Mucosa of gallbladder (tissue), 1 donor: ENCODE measurements around the gene GPAT3. TPM values are rescaled to one million over a fixed set of nuclear protein-coding genes. Genes with fewer than 3 reads are reported as not detected.
A peak's percentile ranks its signal among the peaks of the same experiment; 100 is the strongest.
"Not testable (repeated sequence)": the region's sequence is repeated elsewhere in the genome, so short reads cannot be mapped to it uniquely, and the experiment has no call there.

Experiments used
- DNase-seq: peaks from one replicate; pipeline ENCODE4 v3.0.0-alpha.2; 2020; ENCODE audit warnings: low spot score
- total RNA-seq: library from RNA; stranded (reverse); gene quantifications from one replicate; pipeline ENCODE4 v1.2.1, GENCODE V29; 2021
- donor health status: DM: no; HTN: no; CAD: no.

The GPAT3 gene
- total RNA-seq, result 11.2 TPM

DNA sequence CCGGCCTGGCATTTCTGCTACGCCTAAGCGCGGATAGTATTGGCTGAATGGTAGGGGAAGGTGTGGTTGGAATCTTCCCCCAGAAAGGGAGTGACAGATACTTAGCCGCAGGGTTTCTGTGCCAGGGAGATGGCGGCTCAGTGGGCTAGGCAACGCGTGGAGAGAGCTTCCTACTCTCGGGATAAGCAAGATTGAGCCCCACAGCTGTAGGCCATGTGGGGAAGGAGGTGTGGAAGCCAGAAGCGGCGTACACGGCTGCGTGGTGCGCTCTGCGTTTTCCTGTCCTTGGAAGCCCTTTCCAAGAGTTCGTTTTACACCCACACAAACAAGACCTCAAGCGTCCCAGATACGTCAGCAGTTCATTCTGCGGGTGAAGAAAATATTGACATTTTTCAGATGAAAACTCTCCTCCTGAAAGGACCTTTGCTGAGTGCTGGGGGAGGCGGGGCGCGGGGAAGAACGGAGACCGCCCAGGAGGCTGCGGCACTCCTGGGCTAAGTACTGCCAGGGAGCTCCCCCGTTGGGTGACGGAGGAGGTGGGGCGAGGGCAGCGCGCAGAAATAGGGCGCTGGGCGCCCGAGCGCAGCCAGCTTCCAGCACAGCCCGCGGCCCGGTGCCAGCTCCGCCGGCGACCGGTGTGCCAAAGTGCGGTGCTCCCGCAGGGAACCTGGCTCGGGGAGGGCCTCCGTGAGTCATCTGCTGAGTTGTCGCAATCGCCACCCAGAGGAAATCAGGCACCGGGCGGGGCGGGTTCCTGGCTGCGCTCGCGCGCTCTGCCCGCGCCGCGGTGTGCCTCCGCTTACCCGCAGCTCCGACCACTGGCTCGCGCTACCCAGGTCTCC, at the start of gene GPAT3:
TSS of gene GPAT3 (plus strand) at position 589 of the 842 bp plus-strand sequence. CDS start 515 bp downstream, outside the sequence.
- DNase-seq, result peak; percentile 86

DNA sequence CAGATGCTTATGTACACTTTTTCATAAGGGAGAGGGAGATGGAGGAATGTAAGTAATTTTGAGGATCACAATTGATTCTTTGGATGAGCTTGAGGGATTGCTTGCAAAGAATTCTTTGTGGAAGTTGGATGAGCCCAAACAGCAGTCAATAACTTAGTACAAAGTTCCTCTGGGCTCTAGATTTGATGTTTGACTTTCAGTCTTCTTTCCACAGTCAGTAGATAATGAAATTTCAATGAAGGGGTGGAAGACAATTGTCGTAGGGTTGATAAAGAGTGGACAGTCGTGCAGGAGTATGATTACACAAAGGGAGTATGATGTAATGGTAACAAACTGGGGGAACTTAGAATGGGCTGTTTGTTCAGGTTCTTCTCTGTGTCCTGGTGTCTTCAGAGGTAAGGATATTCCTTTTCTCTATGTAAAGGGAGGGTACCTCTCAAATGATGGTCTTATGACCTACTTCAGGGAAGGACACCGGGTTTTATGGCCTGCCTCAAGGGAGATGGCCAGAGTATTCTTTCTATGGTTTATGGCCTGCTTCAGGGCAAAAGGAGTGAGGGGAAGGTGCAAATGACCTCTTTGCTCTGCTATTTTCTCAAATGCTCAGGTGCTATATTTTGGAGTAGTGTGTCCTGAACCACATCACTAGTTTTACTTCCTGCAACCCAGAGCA, 49.3 kb upstream of the GPAT3 start:
- DNase-seq, result no peak

DNA sequence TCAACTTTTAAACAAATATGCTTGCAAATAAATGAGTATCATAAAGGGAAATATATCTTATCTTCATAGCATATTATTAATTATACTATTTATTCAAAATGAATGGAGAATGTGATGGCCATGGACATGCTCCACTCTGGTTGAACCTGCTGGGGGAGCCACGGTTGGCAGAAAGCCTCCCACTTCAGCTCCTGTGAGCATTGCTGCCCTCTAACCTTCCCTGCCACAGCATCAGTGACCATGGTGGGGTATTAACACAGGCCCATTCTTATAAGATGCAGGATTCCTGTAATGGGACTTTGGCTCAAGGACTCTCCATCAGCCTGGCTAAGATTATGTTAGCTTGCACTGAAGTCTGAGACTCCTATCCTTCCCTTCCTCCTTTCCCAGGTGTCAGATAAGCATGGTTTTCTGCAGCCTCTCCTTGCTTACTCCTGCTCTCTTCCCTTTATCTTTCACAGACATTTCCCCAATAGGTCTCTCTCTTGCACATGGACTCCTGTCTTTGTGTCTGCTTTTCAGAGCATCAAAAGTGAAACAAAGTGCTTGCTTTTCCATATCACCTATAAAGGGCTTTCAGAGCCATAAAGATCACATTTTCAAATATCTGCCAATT, 46.1 kb upstream of the GPAT3 start:
- DNase-seq, result no peak

DNA sequence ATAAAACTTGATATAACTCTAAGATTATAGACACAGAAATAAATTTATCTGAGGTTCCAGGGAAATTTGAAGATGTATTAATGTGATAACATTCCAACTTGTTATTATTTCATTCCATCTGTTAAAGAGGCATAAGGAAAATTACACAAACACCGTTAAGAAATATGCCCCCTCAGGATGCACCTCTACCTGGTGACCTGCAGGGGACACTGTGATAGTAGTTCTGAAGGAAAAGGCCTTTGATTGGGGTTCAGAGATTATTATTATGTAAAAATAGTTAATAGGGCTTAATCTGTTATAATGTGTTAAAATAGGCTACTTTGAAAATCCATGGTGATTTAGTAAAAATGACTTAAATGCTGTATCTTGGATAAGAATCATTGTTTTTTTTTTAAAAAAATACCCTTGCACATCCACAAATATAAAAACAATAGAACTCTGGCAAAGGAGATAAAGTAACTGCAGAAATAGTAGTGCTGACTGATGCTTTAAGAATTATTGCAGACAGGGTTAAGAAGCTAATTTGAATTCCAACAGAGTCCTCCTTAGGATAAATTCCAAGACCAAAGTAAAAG, 44.9 kb upstream of the GPAT3 start:
- DNase-seq, result no peak

DNA sequence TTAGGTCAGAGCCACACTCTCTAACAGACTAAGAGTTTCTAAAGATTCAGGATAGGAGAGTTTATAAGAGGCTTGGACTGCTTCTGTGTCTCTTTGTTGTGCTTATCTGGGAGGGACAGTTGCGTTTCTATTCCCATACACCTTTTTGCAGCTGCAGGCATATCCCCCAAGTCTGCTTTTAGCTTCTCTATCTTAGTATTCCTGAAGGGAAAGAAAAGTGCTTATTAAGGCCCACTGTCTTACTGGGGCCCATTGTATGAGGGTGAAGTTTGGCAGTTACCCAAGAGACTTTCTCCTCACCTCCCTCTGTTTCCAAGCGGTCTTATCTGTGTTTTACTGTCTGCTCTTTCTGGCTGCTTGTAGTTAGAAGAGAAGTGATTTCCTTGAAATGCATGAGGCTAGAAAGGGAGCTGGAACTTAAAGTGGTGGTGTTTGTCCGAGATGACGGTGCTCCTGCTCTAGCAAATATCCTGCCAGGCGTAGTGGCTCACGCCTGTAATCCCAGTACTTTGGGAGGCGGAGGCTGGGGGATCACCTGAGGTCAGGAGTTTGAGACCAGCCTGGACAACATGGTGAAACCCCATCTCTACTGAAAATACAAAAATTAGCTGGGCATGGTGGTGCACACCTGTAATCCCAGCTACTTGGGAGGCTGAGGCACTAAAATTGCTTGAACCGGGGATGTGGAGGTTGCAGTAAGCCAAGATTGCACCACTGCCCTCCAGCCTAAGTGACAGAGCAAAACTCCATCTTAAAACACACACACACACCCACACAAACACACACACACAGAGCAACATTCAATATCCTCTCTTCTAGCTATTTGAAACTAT, 39.6 kb upstream of the GPAT3 start:
- not testable (repeated sequence) for DNase-seq

DNA sequence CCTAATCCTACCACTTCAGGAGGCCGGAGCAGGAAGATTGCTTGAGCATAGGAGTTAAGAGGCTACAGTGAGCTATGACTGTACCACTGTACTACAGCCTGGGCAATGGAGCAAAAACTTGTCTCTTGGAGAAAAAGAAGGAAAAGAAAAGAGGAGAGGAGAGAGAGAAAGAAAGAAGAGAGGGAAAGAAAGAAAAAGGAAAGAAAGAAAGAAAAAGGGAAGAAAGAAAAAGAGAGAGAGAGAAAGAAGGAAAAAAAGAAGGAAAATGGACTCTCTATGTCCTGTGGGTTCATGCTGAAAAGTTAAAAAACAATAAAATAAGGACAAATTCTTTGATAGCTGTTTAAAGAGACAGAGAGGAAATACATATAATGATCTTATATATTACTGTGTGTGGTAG, 37.7 kb upstream of the GPAT3 start:
- no peak for DNase-seq

DNA sequence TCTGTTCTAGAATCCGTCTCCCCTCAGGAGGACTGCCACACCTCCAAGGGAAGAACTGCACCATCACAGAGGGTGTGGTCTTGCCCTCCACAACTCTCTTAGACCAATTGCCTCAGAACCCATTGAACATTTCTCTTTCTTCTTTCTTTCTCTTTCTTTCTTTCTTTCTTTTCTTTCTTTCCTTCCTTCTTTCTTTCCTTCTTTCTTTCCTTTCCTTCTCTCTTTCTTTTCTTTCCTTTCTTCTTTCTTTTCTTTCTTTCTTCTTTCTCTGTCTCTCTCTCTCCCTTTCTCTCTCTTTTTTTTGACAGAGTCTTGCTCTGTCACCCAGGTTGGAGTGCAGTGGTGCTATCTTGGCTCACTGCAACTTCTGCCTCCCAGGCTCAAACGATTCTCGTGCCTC, 34.2 kb upstream of the GPAT3 start:
- not testable (repeated sequence) for DNase-seq

DNA sequence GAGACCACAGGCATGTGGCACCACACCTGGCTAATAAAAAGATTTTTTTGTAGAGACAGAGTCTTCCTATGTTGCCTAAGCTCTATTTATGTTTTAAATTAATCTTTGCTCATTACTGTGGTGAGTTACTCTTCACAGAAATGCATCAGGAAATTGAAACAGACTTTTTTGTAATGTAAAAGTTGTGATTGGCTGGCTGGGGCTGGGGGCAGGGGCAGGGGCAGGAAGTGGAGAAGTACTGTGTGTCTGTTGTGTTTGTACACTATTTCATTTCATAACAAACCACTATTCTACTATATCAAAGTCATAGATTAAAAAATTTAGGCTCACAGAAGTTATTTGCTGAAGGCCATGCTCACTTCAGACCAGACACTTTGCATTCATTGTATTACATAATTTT, 31.9 kb upstream of the GPAT3 start:
- no peak for DNase-seq

DNA sequence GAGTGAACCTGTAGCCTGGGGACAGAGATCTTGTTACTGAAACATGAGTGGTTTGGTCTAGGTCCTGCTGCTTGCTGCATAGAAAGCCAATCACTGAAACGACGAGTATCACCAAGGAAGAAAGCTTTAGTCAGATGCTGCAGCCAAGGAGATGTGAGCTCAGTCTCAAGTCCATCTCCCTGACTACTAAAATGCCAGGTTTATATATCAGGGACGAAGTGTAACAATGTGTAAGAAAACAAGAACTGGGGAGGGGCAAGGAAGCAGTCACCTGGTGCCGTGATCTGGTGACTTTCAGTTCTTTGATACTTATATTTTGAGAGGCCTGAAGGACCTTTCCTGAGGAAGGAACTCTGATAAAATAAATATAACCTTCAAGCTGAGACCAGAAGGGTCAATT, 31.4 kb upstream of the GPAT3 start:
- no peak for DNase-seq

DNA sequence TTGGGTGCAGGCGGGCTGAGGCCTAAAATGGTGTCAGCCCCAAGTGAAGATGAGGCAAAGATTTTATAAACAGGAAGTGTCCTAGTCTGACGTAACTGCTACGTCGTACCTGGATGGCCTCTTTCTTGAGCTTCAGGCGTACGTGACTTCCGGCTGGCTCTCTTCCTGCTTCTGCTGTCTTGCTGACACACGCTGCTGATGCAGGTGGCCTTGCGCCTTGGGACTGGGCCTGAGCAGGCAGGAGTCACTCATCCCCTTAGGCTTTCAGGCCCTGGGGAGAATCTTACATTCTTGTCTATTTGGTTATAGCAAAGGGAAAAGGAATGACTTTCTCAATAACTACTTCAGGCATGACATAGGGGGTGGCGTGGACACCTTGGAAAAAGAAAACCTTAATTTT, 30.9 kb upstream of the GPAT3 start:
- no peak for DNase-seq

DNA sequence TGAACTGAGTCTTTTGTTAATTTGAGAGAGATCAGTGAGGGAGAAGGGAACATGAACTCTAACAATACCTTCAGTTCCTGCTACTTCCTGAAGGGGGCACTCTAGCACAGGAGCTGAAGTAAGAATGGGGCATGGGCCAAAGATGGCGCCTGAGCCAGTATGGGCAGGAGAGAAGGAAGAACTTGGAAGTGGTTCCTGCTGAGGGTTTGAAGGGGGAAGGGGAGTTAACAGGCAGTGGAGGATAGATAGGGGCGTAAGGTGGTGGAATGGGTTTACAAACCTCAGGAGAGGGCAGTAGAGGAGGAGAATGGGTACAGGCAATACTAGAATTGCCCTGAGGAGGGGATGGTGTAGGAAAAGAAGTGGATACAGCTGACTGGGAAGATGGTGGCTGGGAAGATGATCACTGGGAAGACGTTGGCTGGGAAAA, 26.7 kb upstream of the GPAT3 start:
- peak; percentile 69 for DNase-seq

DNA sequence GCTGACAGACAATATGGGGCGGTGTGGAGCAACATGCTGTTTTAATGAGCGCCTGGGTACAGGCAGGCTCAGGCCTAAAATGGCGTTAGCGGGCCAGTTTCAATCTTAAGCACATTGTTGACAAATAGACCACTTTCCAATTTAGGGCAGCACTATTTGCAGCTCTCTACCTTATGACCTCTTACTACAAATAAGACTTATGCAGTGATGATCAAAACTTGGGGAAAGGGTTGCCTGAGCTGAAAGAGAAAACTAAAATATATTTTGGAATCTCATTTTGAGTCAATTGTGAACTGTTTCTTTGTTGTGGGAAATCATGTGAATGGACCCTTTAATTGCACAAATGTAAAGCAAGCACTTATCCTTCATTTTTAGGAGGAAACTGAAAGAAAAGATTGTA, 25.5 kb upstream of the GPAT3 start:
- no peak for DNase-seq

DNA sequence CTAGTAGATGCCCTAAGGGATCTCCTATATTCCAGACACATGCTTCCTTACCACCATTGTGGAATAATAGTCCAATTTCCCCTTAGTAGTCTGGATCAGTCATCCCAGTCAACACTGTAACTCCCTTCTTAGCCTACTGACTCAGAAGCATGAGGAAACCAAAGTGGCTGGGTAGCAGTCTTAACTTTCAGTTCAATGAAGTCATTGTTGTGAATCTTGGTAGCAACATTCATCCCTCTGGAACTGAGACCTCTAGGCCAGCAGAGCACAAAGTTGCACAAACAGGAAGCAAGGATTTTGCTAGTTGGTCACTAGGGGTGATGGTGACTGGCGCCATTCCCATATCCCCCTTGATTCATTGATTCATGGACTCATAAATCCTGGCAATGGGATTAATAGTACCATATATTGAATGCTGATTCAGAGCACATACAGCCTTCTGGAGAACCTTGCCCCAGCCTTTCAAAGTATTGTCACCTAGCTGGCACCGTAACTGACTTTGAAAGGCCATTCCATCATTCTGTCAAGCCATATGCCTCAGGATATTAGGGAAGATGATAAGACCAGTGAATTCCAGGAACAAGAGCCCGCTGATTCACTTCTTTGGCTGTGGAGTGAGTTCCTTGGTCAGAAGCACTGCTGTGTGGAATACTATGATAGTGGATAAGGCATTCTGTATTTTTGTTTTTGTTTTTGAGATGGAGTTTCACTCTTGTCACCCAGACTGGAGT, 19.7 kb upstream of the GPAT3 start:
- DNase-seq, result no peak

DNA sequence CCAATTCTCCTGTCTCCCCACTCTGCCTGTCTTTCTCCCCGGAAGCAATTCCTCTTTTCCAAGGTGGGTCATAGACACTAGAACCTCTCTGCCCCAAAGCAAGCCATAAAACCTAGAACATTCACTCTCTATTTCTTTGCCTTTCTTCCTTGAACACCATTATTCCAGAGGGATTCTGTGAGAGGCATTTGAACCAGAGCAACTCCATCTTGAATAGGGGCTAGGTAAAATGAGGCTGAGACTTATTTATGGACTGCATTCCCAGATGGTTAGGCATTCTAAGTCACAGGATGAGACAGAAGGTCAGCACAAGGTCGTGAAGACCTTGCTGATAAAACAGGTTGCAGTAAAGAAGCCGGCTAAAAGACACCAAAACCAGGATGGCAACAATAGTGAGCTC, 13.7 kb upstream of the GPAT3 start:
- no peak for DNase-seq

DNA sequence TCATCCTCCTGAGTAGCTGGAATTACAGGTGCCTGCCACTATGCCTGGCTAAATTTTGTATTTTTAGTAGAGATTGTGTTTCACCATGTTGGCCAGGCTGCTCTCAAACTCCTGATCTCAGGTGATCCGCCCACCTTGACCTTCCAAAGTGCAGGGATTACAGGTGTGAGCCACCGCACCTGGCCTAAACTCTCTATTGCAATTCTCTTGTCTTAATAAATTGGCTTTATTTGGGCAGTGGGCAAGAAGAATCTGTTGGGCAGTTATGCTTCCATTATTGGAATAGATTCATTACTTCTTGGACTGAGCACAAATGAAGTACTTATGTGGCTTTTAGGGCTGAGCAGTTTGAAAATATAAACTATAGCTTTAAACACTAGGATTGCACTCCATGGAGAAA, 8.2 kb upstream of the GPAT3 start:
- DNase-seq, result no peak

DNA sequence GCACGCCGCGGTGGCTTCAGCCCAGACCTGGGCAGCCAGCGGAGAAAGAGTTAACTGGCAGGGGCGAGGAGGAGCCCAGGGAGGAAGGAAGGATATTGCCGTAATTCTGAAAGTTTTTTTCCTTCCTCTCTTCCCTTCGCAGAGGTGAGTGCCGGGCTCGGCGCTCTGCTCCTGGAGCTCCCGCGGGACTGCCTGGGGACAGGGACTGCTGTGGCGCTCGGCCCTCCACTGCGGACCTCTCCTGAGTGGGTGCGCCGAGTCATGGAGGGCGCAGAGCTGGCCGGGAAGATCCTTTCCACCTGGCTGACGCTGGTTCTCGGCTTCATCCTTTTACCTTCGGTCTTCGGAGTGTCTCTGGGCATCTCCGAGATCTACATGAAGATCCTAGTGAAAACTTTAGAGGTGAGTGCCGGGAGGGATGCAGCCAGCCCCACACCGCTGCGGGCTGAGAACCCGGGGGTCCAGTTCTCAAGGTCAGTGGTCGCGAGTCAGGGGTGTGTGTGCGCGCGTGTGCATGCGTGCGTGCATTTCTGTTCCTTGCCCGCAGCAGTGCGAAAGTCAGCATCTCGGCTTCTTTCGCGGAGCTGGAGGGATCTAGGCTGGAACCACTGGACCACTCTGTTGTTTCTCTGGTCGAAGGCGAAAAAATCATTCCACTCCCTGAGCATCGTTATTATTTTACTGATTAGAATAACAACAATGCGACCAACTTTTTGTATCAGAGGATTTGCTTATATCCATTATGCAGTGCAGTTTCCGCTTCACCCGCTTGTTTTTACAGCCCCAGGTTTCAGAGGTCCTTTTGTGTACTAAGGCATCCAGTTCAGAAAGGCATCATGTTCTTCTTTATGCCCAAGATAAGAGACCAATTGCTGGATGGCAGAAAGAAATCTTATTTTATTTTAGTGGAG, 709 bp downstream of the GPAT3 start:
- no peak for DNase-seq

DNA sequence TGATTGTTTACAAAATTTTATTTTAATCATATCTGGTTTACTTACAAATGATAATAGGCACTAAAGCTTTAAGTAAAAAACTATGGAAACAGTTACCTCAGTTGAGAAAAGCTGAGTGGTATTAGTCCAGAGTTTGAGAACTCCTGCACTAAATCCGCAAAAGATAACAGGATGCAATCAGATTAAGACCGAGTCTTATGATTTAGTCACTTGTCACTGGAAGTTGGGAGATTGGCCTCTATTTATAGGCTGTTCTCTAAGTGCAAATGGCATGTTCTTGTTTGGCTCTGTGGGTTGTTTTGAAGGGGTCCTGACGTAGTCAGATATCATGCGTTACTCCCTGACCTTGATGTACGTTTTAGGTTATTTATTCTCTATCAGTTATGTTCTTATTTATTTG, 6.3 kb downstream of the GPAT3 start:
- no peak for DNase-seq

DNA sequence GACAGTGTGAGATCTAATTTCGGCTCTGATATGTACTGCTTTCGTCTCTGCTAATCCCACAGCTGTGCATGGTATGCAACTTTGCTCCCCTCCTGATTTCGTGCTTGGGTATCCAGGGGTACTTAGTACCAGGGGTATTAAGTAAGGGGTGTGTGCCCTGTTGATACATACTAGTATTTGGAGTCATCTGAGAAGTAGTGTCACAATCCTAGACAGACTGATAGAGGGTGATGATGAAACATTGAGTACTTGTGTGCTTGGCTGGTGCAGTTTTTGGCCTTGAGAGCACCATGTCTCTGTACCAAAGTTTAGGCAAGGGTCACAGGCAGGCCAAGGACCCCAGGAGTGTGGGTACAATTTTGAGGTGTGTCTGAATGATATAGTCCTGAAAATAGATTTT, 10.9 kb downstream of the GPAT3 start:
- no peak for DNase-seq

DNA sequence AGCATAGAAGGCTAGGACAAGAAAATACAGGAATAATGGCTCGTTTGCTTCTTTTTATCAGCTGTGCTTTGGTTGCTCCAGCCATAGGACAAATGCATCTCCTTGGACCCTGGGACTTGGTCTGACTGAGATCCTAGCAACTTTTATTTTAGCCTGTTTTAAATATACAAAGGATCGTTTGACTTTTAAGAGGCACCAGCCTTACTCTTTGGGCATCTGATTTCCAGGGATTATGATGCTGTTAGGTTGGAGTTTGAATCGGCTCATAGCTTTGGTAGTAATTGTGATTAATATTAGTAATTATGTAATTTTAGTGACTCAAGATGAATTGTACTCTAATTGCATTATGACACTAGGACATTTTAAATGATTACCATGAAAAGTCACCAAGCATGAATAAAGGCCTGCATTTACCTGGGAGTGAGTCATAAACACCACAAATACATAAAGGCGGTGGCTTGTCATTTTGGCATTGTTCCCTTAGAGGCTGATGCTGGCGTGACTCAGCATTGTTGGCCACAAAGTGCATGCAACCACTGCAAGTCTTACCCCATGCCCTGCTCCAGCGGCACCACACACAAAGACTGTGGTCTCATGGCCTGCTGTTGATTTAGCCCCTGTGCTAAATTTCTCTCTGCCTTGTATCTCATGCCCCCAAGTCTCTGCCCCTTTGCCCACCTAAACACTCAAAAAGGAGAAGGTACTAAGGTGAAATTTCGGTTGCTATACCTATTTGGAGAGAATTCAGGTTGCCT, 12.4 kb downstream of the GPAT3 start:
- DNase-seq, result peak; percentile 87
